Neural progenitor cell (in vitro differentiated cells): ENCODE measurements around the gene ADGRD1.

Source experiments
- CTCF ChIP-seq: fragments of 200-600 bp; sonication (generic); IDR thresholded peaks from 2 replicates; pipeline ENCODE4 v1.5.1; 2017; ENCODE audit warnings: antibody characterized with exemption, mild to moderate bottlenecking
- EZH2 ChIP-seq: fragments of 200-600 bp; sonication (generic); IDR thresholded peaks from 2 replicates; pipeline ENCODE4 v1.6.1; 2017; ENCODE audit warnings: antibody characterized with exemption, mild to moderate bottlenecking, moderate library complexity
- EZH2phosphoT487 ChIP-seq: fragments of 200-600 bp; sonication (generic); IDR thresholded peaks from 2 replicates; pipeline ENCODE4 v1.6.1; 2017; ENCODE audit warnings: antibody characterized with exemption

DNA sequence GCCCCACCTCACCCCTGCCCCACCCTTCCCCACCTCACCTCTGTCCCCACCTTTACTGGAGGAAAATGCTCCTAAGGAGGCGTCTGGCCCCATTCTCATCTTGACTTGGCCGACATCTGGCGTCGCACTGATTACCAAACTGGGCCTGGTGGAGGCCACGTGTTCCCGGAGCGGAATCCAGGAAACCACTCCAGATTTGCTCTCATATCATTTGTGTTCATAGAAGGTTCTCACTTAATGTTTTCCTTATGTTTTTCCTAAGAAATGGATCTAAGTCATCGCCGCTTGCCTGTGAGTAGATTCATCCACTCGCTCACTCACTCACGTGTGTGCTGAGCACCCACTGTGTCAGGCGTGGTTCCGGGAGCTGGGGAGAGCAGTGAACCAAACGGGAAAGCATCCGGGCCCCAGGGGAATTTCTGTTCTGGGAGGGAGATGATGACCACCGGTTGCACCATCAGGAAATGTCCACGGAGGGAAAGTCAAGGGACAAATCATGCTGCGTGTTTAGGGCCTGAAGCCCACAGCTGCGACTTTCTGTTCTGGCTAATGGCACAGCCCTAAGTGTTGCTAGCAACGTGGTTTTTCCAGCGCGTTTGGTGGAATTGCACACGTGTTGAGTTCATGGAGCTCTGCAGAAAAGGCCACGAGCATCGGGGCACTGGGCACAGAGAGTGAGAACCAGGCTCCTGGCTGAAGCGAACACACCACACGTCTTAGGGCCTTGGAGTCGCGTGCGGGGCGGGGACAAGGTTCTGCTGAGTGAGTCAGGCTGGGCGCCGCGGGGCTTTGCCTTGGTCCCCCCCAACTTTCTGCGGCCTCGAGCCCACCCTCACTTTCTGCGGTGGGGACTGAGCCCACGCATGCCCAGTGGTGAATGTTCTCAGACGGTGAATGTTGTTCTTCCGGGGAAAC is 57.7 kb downstream of the ADGRD1 start:
- TF ChIP-seq CTCF (no peak), EZH2phosphoT487 (no peak), EZH2 (no peak)
